IPS-NIHi7 (cell line): ENCODE results near the gene BROX.
"Not testable (repeated sequence)": the region's sequence is repeated elsewhere in the genome, so short reads cannot be mapped to it uniquely, and the experiment has no call there.

ENCODE experiments used
- DNase-seq: peaks from one replicate; pipeline ENCODE4 v3.0.0; 2012; ENCODE audit warnings: mixed read lengths; ENCODE audit errors: extremely low spot score

BROX gene

DNA sequence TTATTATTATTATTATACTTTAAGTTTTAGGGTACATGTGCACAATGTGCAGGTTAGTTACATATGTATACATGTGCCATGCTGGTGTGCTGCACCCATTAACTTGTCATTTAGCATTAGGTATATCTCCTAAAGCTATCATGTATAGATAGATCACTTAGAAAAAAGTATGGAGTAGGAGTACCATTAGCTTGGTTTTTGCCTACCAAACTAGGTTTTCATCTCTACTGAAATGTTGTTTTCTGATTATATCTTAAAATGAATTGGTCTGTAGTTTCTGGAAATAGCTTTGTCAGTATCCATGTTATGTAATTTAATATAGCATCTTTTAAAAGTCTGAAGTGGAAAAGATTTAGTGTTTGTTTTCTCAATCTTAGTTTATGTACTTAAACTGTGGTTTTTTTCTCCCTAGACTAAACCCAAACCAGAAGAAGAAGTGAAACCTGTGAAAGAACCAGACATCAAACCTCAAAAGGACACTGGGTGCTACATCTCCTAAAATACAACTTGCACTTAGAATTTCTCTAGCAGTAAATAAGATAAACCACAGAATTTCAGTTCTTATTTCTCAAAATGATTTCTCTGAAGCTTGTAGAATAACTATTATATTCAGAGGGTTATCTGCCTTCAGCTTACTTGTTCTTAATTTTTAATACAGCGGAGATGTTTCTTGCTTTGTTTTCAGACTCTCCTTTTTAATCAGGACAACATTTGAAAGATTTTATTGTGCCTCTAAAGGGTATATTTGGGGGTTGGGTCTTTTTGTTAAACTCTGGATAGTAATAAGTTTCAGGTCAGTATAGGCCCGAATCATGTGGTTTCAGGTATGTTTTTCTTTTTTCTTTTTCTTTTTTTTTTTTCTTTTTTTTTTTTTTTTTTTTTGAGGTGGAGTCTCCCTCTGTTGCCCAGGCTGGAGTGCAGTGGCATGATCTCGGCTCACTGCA lies 20.1 kb downstream of the BROX start:
- DNase-seq = no peak

DNA sequence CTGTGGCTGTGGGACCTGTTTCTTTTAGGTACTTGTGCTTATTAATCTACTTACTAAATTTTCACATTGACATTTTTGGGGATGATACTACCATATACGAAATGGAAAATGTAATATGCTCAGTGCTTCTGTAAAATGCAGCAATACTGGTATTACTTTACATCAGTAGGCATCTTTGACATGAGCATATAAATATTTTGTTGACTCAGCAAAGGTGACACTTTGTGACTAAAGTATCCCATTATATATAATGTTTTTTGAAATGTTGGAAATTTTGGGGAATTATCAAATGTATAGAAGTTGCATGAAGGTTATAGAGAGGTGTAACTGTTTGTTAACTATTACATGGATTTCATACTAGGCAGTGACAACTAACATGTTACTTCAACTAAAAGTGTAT lies 22.4 kb downstream of the BROX start:
- DNase-seq = no peak

DNA sequence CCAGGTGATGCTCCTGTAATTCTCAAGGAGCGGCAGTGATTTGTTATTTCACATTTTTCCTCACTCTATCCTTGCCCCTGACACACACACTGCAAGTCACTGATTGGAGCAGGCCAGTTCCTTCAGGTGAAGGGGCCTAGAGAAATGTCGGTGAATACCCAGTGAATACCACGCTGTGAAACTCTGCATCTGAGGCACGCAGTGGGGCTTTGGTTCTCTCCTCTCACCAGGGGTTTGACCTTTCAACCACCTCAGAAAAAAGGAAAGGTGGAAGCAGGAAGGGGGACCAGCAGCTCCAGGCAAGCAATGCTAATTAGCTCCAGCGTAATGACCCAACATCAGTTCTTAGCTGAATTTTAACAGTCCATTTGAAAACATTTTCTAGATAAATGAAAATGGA lies 24.1 kb downstream of the BROX start:
- peak; percentile 78 for DNase-seq

DNA sequence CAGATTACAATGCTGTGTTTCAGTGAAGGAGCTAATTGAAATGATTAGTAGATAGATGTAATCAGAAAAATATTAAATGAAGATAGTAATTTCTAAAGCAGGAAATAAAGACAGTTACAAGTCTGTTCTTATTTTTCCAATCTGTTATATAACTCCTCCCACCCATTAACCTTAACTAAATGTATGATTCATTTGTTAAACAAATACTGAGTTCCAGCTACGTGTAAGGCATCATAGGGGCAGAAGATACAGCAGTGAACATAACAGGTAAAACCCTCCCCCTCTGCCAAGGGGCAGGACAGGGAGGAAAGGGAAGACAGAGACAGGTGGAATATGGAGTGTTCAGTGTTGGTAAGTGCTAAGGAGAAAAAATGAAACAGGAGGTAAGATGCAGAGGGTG lies 24.6 kb downstream of the BROX start, which contains the start of gene FAM177B:
Gene FAM177B (plus strand): TSS at position 231 of the 400 bp plus-strand sequence. CDS start 9,344 bp downstream, outside the sequence.
- no peak for DNase-seq

DNA sequence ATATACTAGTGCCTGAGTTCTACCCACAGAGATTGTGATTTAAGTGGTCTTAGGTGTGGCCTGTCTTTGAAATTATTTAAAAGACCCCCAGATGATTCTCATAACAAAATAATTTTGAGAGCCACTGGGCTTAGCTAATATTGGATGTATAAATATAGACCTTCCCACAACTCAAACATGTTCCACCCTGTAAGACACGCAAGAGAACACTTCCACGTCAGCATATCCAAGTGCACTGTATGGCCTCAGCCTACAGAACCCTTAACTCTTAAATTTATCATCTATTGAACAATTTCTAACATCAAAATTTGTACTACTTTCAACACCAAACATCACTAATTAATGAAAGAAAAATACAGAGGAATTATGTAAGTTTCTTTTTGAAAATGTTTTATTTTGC lies 27.1 kb downstream of the BROX start:
- DNase-seq = no peak

DNA sequence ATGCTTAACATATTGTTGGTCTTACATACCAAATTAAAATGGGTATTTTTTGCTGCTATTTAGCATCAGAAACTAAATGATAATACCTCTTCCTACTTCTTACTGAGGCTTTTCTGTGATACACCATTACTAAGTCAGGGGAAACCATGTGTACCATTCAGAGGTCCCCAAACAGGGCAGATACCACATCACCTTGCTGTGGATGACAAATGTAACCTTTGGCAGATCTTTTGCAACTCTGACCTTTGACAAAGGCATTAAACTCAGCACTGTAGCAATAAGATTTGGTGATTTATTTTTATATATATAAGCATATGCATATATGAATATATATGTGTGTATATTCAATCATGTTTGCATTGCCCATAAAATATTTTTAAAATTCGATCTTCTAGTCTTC lies 27.6 kb downstream of the BROX start:
- DNase-seq = no peak

DNA sequence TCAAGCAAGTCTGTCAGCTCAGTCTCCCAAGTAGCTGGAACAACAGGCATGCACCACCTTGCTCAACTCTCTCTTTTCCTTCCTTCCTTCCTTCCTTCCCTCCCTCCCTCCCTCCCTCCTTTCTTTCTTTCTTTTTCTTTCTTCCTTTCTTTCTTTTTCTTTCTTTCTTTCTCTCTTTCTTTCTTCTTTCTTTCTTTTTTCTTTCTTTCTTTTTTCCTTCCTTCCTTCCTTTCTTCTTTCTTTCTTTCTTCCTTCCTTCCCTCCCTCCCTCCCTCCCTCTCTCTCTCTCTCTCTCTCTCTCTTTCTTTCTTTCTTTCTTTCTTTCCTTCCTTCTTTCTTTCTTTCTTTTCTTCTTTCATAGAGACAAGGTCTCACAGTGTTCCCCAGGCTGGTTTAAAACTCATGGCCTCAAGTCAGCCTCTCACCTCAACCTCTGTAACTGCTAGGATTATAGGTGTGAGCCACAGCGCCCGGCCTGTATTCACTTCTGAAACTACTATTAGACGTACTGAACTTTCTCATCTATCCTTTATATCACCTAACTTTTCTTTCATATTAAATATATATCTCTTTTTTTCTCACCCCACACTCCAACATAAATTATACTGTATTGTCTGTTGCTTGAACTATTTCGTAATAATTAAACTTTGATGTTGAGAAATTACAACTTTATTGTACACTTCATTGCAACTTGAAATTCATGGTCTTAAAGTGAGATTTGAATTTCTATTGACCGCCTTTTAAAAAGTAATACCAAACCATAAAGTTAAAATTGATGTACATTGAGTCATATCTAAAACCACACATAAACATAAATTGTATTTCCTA lies 29.5 kb downstream of the BROX start:
- not testable (repeated sequence) for DNase-seq

DNA sequence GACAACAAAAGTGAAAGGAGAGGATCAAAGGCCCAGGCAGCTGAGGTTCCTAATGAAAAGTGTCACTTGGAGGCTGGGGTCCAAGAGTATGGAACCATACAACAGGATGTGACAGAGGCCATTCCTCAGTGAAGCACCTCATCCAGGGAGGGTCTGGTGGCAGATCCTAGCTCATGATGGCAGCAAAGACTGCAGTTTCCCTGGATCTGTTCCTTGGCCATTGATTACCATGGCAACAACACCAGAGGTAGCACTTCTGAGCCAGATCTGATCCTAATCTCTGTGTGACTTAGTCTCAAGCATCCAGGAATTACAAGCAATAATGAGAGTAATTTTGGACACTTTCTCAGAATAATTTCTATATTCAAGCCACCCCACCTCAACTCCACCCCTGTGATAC lies 37.6 kb downstream of the BROX start:
- peak; percentile 64 for DNase-seq

DNA sequence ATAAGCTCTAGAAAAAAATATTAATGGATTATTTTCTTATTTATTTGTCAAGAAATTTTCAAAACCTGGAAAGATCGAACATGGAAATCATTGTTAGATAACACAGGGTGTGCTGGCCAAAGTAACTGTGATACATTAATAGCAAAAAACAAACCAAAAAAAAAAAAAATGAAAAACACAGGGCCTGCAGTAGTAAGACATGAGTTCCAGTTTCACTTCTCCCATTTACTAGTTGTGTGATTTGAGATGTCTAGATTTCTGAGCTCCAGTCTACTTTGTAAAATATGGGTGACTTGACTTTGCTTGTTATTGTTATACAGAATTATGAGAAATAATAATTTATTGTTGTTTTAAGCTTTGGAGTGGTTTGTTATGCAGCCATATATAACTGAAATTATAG lies 38.3 kb downstream of the BROX start:
- no peak for DNase-seq

DNA sequence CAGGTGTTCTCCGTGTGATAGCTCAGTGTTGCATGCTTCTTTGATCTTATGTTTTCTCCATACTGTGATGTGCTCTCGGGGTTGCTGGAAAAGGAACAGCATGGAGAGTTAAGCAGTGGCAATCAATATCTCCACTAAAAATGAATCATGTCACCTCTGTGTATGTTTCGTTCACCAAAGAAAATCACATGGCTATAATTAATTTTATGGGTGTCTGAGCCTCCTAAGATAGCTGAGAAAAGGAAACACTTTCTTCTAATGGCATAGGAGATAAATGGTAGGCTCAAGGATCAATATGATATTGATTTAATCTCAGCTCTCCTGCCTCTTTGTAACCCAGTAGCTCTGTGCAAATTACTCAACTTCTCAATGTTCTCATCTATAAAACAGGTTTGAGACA lies 38.9 kb downstream of the BROX start:
- no peak for DNase-seq

DNA sequence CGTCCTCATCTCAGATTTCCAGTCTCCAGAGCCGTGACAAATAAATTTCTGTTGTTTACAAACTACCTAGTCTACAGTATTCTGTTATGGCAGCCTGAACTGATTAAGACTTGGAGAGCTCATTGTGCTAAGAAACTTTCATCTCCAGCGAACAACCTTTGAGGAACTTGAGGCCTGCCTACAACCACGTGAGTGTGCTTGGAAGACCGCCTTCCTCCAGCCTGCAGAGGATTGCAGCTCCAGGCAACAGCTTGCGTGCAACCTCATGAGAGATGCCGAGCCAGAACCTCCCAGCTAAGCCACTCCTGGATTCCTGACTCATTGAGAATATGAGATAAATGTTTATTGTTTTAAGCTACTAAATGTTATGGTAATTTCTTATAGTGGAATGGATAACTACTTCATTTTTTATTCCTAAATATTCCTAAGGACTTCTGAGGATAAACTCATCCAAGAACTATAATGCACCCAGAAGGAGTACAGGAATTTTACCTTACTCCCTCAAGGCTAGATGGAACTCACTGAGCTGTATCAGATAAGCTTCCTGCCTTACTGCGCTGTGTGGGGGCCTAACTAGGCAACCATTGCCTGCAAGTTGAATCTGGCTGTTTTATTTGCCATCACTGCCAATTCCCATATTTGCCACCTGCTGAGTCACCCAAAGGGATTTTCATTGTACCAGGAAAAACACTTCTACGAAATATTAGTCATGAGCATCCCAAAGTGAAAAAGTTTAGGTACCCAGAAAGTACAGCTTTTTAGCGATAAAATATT lies 42.2 kb downstream of the BROX start:
- no peak for DNase-seq

DNA sequence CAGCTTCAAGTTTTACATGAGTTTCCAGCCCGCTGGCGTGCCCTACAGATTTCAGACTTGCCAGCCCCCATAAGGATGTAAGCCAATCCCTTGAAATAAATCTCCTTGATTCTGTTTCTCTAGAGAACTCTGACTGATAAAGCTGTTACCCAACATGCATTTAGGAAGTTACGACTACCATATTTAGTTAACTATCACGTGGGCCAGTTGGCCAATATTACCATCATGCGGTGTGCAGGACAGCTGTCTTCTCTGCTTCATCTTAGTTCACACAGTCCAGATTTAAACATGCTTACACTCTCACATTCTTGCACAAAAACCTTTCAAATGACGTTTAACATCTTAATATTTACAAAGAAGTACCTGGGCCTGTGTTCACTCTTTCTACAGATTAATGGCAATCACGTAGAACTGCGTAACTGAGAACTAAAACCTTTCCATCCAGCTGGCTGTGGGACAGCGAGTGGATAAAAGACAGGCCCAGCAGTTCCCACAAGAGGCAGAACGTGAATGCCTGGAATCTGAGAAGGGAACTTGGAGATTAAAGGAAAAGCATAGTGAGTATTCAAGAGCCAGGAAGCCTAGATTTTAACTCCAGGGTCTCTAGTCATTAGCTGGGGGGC lies 45.4 kb downstream of the BROX start:
- no peak for DNase-seq

DNA sequence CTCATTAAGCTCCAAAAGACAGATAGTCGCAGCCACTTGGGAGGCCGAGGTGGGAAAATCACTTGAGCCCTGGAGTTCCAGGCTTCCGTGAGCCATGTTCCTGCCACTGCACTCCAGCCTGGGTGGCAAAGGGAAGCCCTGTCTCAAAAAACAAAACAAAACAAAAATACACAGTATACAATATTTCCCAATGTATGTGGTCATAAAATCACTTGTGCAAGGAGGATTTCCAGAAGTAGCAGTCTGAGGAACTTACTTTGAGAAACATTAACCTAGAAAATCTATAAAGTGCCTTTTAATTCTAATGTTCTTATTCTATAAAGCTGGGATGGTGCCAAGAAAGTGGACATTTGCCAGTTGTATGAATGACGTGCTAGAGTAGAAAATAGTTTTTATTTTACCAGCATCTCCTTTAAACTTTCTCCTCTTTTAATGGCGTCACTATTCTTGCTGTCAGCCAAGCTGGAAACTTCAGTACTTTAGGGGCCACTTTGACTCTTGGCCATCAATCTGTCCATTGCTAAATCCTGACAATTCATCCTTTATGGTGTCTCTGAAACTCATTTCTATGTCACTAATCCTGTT lies 47.2 kb downstream of the BROX start:
- no peak for DNase-seq

DNA sequence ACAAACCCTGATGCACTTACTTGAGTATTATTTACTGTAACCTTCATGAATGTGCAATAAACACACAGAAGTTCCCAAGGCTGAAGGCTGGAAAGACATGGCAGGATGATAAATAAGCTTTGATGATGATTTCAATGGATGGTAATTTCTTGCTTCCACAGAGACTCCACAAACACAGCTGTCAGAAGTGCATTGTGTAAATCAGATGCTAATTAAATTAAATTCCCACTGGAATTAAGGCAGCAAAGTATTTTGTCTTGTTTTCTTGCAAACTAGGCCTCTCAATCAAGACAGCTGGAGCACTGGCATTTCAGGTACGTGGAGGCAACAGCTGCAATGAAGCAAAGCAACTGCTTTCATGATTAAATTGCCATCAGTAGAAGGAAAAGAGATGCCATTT lies 48.7 kb downstream of the BROX start:
- no peak for DNase-seq

DNA sequence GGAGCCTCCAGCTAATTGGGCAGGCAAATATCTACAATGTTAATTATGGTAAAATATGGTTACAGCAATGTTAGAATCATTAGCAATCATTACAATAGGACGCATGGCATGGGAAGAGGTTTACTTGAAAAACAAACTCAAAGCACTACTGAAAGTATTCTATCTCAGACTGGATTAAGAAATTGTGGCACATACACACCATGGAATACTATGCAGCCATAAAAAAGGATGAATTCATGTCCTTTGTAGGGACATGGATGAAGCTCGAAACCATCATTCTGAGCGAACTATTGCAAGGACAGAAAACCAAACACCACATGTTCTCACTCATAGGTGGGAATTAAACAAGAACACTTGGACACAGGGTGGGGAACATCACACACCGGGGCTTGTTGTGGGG lies 49.8 kb downstream of the BROX start:
- DNase-seq = not testable (repeated sequence)

DNA sequence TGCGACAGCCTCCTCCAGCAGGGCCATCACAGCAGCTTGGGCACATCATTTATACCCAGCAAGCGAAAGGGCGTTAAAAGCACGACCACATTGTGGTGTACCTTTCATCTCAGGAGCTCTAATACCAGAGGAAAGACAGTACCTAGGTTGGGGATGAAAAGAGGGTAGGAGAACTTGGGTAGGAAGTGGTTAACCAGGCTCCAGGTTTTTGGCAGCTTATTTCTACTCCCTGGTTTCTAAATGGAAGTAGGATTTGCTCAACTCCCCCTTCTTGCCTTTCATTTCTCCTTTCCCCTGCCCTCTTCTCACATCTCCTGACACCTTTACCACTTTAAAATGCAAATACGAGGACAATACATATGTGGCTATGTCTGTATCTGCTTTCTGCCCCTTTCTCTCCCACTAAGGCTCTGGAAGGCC lies 54.8 kb downstream of the BROX start:
- no peak for DNase-seq

DNA sequence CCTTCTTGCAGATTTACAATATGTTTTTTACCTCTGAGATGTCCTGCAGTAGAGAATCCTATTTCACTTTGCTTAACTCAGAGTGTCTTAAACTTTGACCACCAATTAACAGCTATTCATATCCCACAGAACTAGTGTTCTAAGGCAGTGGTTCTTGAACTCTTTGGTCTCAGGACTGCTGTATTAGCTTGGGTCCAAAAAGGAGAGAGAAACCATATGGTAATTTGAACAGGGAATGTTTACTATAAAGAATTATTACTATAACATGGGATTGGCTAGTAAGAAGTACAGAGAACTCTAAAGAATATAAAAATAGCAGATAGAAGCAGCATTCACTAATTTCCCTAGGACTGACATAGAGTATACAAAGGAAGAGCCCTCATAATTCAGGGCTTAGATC lies 56.2 kb downstream of the BROX start:
- no peak for DNase-seq

DNA sequence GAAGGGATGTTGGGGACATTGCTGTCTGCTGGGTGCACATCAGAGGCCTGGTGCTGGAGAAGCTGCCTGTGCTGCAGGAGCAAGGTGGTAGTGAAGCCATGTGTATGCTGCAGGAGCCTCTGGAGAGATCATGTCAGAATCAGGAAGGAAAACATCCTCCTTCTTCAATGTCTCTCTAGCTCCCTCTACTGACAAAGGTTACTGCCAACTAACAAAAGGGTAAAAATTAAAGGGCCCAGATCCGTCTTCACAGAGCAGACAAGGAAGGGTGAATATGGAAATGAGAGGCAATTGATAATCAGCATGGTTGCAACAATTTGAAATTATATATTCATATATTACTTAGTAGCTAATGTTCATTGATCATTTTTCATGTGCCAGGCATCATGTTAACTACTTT lies 56.8 kb downstream of the BROX start:
- DNase-seq = peak; percentile 16

DNA sequence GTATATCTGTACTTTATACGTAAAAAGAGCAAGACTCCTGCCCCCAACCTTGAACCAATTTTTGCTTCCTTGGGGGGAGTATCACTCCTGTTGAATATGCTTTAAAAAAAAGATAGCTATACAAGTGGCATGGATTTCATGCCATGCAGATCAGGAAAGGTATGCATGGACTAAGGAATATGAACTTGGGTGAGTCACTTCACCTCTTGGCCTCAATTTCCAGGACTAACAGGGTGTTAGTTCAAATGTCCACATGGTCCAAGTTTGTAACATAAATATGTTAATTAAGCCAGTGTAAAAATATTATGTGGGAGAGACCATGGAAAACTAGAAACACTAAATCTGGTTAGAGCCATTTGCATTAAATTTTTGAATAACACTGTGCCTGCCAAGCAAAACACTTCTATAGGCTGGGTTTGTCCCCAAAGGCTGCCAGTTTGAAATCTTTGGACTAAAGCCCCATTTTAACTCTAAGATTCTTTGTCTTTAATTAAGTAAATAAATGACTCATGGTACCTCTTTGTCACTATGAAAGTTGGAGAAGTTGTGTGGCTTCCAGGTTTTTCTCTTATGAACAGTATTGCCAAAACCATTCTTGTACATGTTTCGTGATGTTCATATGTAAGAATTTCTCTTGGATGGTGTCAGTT lies 57.7 kb downstream of the BROX start:
- no peak for DNase-seq

DNA sequence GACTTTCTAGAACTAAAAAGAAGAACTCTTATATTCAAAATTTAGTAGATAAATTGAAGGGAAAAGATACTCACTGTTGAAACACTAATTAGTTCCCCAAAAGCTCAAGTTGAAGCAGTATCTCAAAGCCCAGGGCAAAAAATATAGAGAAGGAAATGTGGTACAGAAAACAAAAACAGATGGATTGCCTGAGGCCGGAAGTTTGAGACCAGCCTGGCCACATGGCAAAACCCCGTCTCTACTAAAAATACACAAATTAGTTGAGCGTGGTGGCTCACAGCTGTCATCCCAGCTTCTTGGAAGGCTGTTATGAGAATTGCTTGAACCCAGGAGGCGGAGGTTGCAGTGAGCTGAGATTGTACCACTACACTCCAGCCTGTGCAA lies 60.6 kb downstream of the BROX start:
- DNase-seq = no peak

DNA sequence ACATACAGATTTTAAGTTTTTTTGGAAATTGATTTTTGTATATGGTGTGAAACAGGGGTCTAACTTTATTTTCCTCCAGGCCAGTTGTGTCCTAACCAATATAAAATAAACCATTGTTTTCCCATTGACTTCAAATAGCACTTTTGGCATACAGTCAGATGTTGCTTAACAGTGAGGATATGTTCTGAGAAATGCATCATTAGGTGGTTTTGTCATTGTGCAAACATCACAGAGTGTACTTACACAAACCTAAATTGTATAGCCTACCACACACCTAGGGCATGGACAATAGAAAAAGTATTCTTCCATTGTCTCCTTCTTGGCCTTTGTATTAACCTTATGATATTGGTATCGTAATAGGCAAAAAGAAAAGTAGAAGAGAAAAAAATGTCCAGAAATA lies 65.1 kb downstream of the BROX start:
- no peak for DNase-seq
